Endothelial cell of umbilical vein (primary cell): ENCODE results near the gene PARVA.

Experiments used
- CTCF ChIP-seq, 2 donors: IDR thresholded peaks; 1 replicate in 1 of 2; 2 replicates in 1 of 2; pipeline ENCODE4 v1.5.1; 2011; ENCODE audit warnings: low read length in 2 of 2, mild to moderate bottlenecking in 2 of 2, moderate library complexity in 2 of 2, control low read depth in 1 of 2, inconsistent platforms in 1 of 2, low read depth in 1 of 2; ENCODE audit not compliant: insufficient read depth in 1 of 2; ENCODE audit errors: extremely low read depth in 1 of 2
- EZH2 ChIP-seq: IDR thresholded peaks from 2 replicates; pipeline ENCODE4 v1.6.1; 2012; ENCODE audit warnings: borderline replicate concordance, low read depth, mild to moderate bottlenecking, moderate library complexity, low read length, inconsistent platforms; ENCODE audit not compliant: severe bottlenecking
- GATA2 ChIP-seq: IDR thresholded peaks from 2 replicates; pipeline ENCODE4 v1.7.0; 2011; ENCODE audit warnings: low read depth, mild to moderate bottlenecking, moderate library complexity, mixed read lengths, low read length; ENCODE audit not compliant: insufficient read length, insufficient read depth
- JUN ChIP-seq: IDR thresholded peaks from 2 replicates; pipeline ENCODE4 v1.6.1; 2011; ENCODE audit warnings: borderline replicate concordance, low read depth; ENCODE audit not compliant: insufficient read length, insufficient read depth
- POLR2A ChIP-seq: IDR thresholded peaks from 2 replicates; pipeline ENCODE4 v1.6.1; 2012; ENCODE audit warnings: low read depth, mild to moderate bottlenecking, control low read depth, low read length
- POLR2AphosphoS5 ChIP-seq: IDR thresholded peaks from 2 replicates; pipeline ENCODE4 v1.6.1; 2012; ENCODE audit warnings: low read depth, mild to moderate bottlenecking, control low read depth, low read length, moderate library complexity; ENCODE audit not compliant: insufficient read depth

- no peak for TF ChIP-seq EZH2
- TF ChIP-seq CTCF (IDR thresholded peaks at IDR 0.05; ENCODE audit: extremely low read depth in 1 of 2, insufficient read depth in 1 of 2, low read depth in 1 of 2, low read length in 2 of 2), result no peak
- no peak for TF ChIP-seq POLR2AphosphoS5
- TF ChIP-seq POLR2A, result no peak
- TF ChIP-seq JUN, result no peak
- no peak for TF ChIP-seq GATA2
These were observed 106.2 kb downstream of the PARVA start for GRCh38 chr11:12483604-12484003.
